ENCODE measurements around the gene KLK7. TPM values are rescaled to one million over a fixed set of nuclear protein-coding genes. Genes with fewer than 3 reads are reported as not detected.

Gene KLK7
- total RNA-seq, 1 donor: not detected

DNA sequence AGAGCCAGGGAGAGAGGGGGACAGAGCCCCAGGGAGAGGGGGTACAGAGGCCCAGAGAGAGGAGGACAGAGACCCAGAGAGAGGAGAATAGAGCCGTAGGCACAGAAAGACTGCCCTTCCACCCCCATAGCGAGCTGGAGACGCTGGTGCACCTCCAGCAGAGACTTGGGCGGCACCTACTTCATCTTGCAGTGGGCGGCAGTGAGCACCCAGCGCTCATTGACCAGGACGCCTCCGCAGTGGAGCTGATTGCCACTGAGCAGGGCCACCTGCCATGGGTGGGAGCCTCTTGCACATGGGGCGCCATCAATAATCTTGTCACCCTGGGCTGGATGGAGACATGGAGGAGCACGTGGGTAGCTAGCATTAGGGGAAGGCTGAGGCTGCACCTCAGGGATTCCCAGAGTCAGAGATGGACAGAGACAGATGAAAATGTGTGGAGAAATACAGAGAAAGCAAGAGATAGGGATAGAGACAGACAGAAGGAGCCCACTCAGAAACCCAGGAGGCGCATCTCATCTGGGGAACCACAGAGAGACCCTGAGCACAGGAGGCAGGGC lies 2.0 kb downstream of the KLK7 start:
- TF ChIP-seq CTCF (IDR thresholded peaks at IDR 0.05; ENCODE audit: insufficient read depth, low read depth, low read length): no peak
- no peak overlapping the region for H3K4me3 ChIP-seq (ENCODE audit: low read depth, low read length)
- no peak for DNase-seq (ENCODE audit: low read depth)

DNA sequence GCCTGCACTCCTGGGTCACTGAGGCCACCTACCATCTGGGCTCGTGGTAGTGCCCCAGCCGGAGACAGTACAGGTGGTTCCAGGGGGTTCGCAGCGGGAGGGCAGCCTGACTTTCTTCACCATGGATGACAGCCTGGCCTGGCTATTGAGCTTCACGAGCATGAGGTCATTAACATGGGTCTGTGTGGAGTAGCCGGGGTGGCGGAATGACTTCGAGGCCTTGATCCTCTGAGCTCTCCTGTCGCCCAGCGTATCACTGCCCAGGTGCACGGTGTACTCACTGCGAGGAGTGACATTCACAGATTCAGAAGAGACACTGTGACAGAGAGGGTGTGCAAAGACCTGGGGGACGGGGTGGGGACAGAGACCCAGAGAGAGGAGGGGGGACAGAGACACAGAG lies 3.5 kb downstream of the KLK7 start:
- no peak for TF ChIP-seq CTCF (IDR thresholded peaks at IDR 0.05; ENCODE audit: insufficient read depth, low read depth, low read length)
- no peak for DNase-seq (ENCODE audit: low read depth)
- no peak overlapping the region for H3K4me3 ChIP-seq (ENCODE audit: low read depth, low read length)

- H3K4me3 ChIP-seq (ENCODE audit: low read depth, low read length): no peak overlapping the region
- no peak for DNase-seq (ENCODE audit: low read depth)
- no peak for TF ChIP-seq CTCF (IDR thresholded peaks at IDR 0.05; ENCODE audit: insufficient read depth, low read depth, low read length)
These were observed 4.0 kb downstream of the KLK7 start for GRCh38 chr19:50979758-50980157.

- H3K4me3 ChIP-seq (ENCODE audit: low read depth, low read length): no peak overlapping the region
- no peak for DNase-seq (ENCODE audit: low read depth)
- TF ChIP-seq CTCF (IDR thresholded peaks at IDR 0.05; ENCODE audit: insufficient read depth, low read depth, low read length): no peak
These were observed 4.8 kb downstream of the KLK7 start for GRCh38 chr19:50978772-50979390.

DNA sequence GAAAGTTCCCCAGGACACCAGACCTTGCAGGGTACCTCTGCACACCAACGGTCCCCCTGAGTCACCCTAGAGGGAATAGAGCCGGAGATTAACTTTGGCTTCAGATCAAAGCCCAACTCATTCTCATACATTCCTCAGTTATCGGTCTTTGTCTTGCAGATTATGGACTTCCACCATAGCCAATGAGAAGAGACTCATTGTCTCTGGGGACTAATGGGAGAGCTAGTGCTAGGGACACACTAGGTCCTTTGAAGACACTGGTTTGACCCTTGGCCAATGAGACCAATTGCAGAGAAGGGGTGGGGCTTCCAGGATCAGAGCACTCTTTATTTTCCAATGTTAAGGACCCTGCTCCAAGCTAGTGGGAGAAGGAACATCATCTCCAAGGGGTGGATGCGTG lies 6.1 kb downstream of the KLK7 start:
- TF ChIP-seq CTCF (IDR thresholded peaks at IDR 0.05; ENCODE audit: insufficient read depth, low read depth, low read length): no peak
- DNase-seq (ENCODE audit: low read depth): no peak
- no peak overlapping the region for H3K4me3 ChIP-seq (ENCODE audit: low read depth, low read length)

DNA sequence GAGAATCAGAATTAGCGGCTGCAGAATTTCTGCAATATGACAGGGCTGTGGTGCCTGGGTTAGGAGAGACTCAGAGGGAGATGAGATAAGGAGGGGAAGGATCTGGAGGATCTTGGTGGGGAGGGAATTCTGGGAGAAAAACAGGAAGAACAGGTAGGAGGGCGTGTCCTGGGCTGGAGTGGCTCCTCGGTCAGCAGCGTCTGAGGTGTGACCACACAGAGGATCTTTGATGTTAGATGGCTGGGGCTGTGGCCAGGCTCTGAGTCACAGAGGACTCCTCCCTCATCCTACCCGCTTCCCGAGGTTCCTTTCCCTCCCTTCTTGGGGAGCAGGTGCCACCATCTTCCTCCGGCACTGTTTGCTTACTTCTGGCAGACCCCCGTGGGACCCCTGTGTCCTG lies 8.0 kb downstream of the KLK7 start:
- no peak for DNase-seq (ENCODE audit: low read depth)
- H3K4me3 ChIP-seq (ENCODE audit: low read depth, low read length): no peak overlapping the region
- no peak for TF ChIP-seq CTCF (IDR thresholded peaks at IDR 0.05; ENCODE audit: insufficient read depth, low read depth, low read length)
